NCI-H526 treated with DMSO at 0.1 percent for 48 hours (cell line): Measurements from ENCODE around the gene TRIM50.
"Not testable (repeated sequence)": the region's sequence is repeated elsewhere in the genome, so short reads cannot be mapped to it uniquely, and the experiment has no call there.

Experiments used
- DNase-seq: peaks from one replicate; lab custom pipeline; 2025; lab: John Stamatoyannopoulos, UW

The TRIM50 gene

DNA sequence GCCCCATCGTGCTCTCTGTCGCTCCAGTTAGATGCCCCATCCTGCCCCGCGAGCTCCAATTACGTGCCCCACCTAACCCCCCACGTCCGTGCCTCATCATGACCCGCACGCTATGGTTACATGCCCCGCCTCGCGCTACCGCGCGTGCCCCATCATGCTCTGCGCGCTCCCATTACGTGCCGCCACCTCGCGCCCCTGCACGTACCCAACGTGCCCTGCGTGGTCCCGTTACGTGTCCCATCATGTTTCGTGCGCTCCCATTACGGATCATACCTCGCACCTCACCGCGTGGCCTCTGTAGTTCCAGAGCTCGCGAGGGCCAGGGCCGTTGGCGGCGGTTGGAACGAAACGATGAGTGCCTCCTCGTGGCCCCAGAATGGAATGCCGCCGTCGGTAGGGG is at the start of gene TRIM50, which contains the start of gene FKBP6:
Gene TRIM50, minus strand, starts transcription at position 161 of the 400 bp plus-strand sequence. CDS start 3,295 bp downstream, outside the sequence.
Gene FKBP6, plus strand, starts transcription at position 240 of the 400 bp plus-strand sequence. CDS start 268 bp downstream, outside the sequence.
- not testable (repeated sequence) for DNase-seq

GRCh38 chr7:73376671-73377412 is 49.0 kb upstream of the TRIM50 start:
- no peak for DNase-seq

DNA sequence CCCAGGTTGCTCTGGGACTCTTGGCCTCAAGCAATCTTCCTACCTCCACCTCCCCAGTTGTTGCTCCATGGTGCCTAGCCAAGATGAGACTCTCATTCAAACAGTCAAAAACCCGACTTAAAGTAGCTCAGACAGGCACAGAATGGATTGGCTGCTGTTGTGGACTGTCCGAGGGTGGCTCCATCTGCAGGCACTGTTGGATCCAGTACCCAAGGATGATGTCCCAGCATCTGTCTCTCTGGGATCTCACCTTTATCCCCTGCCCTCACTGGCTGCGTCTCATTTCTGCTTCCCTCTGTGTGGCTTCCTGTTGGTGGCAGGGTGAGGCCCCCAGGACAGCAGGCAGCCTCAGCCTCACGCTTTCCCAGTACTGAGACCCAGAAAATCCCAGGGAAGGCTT is 48.4 kb upstream of the TRIM50 start:
- DNase-seq, result not testable (repeated sequence)

DNA sequence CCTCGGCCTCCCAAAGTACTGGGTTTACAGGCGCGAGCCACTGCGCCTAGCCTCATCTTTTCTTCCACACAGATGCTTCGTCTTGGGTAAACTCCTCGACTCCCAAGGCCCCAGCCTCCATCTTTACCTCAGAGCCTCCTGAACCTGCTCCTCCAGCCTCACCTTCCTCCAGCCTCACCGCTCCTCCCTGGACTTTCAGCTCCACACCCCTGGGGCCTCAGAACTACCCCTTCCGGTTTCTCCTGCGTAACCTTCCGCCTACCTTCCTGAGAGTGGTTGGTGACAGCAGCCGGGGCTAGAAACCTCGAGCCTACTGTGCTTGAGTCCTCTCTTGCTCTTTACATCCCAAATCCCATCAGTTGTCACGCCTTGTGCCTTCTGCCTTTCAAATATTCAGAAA is 45.9 kb upstream of the TRIM50 start:
- DNase-seq, result no peak

- no peak for DNase-seq
Measured at GRCh38 chr7:73369622-73370021, 41.7 kb upstream of the TRIM50 start.

GRCh38 chr7:73369009-73369408 is 41.1 kb upstream of the TRIM50 start:
- no peak for DNase-seq

DNA sequence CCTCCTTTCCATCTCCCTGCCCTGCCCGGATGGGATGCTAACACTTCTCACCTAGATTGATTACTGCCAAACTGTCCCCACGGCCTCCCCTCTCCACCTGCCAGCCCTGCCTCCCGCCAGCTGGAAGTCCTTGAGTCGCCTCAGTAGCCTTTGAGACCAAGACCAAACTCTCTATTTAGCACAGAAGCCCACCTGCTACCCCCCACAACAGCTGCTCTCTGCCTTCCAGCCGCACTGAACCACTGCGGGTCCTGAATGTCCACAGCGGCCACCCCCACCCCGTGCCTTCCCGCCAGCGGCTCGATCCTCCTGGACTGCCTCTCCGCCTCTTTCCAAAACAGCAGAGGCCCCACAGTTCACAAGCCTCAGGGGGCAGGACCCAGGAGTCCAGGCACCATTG is 39.1 kb upstream of the TRIM50 start:
- no peak for DNase-seq

DNA sequence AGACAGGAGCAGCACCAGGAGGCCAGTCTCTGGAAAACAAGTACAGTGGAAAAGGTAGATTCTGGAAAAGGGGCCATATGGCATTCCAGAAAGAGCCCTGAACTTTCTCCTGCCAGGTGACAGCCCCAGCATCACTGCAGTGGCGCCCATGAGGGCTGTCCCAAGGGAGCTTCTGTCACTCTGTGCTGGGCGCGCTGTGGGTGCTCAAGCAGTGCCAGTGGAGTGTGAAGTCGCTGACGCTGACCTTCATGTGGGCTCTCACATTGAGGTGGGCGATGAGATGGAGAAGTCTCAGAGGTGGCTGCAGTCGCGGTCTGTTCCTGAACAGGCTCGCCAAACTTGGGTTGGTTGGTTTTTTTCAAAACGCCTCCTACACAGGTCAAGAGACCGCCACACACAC is 38.2 kb upstream of the TRIM50 start:
- no peak for DNase-seq

- no peak for DNase-seq
Measured at GRCh38 chr7:73364006-73364728, 36.3 kb upstream of the TRIM50 start.

- DNase-seq, result no peak
Measured at GRCh38 chr7:73363225-73364005, 35.5 kb upstream of the TRIM50 start.

DNA sequence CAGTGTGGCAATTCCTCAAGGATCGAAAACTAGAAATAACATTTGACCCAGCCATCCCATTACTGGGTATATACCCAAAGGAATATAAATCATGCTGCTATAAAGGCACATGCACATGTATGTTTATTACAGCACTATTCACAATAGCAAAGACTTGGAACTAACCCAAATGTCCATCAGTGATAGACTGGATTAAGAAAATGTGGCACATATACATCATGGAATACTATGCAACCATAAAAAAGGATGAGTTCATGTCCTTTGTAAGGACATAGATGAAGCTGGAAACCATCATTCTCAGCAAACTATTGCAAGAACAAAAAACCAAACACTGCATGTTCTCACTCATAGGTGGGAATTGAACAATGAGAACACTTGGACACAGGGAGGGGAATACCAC is 32.7 kb upstream of the TRIM50 start:
- DNase-seq, result not testable (repeated sequence)

- no peak for DNase-seq
Measured at GRCh38 chr7:73359746-73360375, 32.0 kb upstream of the TRIM50 start.

DNA sequence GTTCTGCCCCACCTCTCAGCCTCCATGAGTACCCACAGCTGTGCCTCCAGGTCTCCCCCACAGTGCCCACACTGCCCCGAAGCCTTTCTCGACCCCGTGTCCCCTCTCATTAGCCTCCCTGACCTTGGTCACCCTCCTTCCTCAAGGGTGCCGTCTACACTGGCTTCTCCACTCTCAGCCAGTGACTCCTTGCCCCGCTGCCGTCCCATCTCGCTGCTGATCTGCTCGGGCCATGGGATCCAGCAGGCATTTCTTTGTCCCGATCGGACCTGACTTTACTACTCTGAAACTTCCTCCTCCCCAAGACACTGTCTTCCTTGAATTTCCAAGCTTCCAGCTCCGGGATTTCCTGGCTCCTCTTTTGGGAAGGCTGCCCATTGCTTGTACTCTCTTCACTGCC is 31.4 kb upstream of the TRIM50 start:
- DNase-seq, result no peak

GRCh38 chr7:73358590-73359275 is 30.9 kb upstream of the TRIM50 start:
- DNase-seq, result no peak

- DNase-seq, result no peak
Measured at GRCh38 chr7:73356159-73356558, 28.3 kb upstream of the TRIM50 start.

- DNase-seq, result no peak
Measured at GRCh38 chr7:73354821-73355220, 26.9 kb upstream of the TRIM50 start.

GRCh38 chr7:73354196-73354595 is 26.3 kb upstream of the TRIM50 start:
- DNase-seq, result no peak

DNA sequence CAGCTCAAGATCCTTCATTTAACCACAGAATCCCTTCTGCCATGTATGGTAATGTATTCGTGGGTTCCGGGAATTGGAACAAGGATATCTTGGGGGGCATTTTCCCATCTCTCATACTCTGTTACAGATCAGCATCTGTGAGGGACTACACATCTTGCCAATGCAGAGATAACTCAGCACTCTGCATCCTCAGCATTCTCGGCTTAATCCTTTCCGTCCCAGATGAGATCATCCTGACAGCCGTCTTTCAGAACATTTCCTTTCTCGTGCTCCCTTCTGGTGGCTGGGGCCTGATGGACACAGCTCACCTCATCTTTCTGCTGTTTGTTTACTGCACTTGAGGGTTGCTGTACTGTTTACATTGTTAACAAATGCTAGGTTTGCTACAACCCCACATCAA is 25.4 kb upstream of the TRIM50 start:
- no peak for DNase-seq

DNA sequence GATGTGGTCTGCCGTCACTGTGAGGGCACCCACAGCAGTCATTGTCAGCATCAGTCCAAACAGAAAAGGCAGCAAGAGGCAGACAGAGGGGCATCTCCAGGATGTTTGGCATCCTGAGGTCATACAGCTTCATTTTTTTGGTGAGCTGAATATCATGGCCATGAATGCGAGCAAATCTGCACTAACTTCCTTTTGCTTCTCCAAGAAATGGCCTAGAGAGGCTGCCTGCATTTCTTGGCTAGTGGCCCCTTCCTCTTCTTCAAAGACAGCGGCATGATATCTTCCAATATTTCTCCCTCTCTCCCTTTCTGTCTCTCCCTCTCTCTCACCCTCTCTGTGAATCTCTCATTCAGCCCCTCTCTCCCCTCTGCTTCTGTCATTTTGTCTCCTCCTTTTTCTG is 24.9 kb upstream of the TRIM50 start:
- no peak for DNase-seq

DNA sequence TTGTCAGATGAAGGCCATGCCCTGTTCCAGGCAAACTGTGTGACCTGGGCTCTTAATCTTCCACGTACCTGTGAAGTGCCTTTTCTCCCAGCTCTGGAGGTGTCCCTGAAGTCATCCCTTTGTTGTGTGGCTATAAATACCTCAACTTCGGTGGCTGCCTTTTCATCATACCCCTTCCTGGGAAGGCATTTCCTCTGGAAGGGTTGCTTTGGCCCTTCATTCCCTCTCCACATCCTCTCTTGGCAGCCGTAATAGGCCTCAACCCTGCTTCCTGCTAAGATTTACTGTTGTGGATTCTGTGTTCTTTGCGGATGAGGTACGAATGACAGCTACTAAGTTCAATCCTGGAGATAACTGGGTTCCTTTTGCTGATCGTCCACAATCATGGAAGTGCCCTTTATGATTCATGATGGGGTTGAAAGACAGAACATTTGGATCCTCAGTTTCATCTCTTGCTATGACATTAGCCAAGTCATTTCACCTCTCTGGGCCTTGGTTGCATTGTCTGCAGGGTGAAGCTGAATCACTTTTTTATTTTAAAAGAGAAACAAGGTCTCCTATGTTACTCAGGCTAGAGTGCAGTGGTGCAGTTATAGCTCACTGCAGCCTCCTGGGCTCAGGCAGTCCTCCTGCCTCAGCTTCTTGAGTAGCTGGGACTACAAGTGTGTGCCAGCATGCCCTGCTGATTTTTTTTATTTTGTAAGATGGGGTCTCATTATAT is 23.7 kb upstream of the TRIM50 start:
- no peak for DNase-seq
